Bronchus fibroblast of lung (primary cell): ENCODE measurements around the gene A1CF. TPM values are rescaled to one million over a fixed set of nuclear protein-coding genes. Genes with fewer than 3 reads are reported as not detected.

ENCODE experiments used
- total RNA-seq: library from RNA; depleted of rRNA; stranded (reverse); fragments of >200 nt; gene quantifications from 2 replicates; pipeline ENCODE4 v1.2.3, GENCODE V29; 2015

The A1CF gene
- total RNA-seq: not detected in 2 replicates

GRCh38 chr10:50885097-50885859, at the start of gene A1CF:
Gene A1CF, minus strand, starts transcription at chr10:50885627. Its CDS starts 25,687 bp downstream, at chr10:50859940.

Other genes starting within 250 kb of the A1CF start
- 3.4 and 3.6 TPM in 2 replicates for gene ASAH2B, start 145.7 kb downstream of the A1CF start, total RNA-seq
- gene PRKG1, start 188.9 kb upstream of the A1CF start, total RNA-seq: 4.0 and 8.2 TPM in 2 replicates